ENCODE results near the gene PLA2G12A. TPM values are rescaled to one million over a fixed set of nuclear protein-coding genes. Genes with fewer than 3 reads are reported as not detected.

Gene PLA2G12A
- total RNA-seq, 1 experiment from 2014 or later, result 37.9 TPM

DNA sequence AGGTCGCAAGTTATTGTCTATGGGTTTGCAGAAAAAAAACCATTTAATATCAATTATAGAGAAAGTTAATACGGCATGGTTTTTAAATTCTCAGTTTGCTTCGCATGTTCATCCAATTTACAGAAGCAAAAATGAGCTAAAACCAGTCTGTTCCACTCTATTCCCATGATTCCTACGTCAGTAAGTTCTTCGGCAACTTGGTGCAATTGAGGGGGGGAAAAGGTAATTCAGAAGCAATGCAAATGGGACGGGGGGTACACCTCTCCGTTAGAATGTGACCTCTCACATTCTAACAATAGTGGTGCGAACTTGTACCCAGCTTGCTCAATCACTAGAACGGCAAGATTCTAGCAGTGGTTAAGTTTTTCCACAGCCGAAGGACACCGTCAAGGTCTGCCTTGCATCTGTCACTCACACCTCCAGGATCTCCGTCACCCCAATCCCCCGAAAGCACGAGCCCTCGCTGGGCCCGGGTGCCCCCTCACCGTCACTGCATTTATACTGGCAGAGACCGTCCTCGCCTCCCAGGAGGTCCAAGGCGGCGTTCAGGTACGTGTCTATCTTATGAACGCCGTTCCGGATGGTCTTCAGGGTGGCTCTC, 653 bp downstream of the PLA2G12A start:
- Histone ChIP-seq H3K27ac (ENCODE audit: low read depth, low read length) (peak overlapping the region; percentile 71), H3K27me3 (ENCODE audit: insufficient read depth, low read length) (no peaks in the 10 kb centered on the region), H3K9ac (ENCODE audit: low read length) (peak overlapping the region; percentile 84), H4K20me1 (ENCODE audit: insufficient read depth) (0 out of 2 replicates have a peak, but pooled peaks cover 4% of the 10 kb centered on the region), H3K9me2 (ENCODE audit: insufficient read depth) (no peaks in the 10 kb centered on the region), H3K4me3 (replicated peaks in 1 of 2; ENCODE audit: low read depth in 1 of 2, low read length in 2 of 2) (peak overlapping the region; percentile 75 to 77), H2AFZ (ENCODE audit: low read depth, low read length, poor library complexity, severe bottlenecking) (no peak overlapping the region), H3K4me1 (ENCODE audit: control insufficient read depth in 1 of 2, insufficient read depth in 2 of 2, low read length in 2 of 2) (peaks cover 6 to 17% of the 10 kb centered on the region in 2 experiments), H3K36me3 (ENCODE audit: control insufficient read depth in 1 of 2, insufficient read depth in 2 of 2, low read length in 2 of 2) (no peaks in the 10 kb centered on the region), H3K79me2 (ENCODE audit: insufficient read depth, low read length) (peaks cover 52% of the 10 kb centered on the region), H3K4me2 (ENCODE audit: low read length) (peak overlapping the region; percentile 86), H3K9me3 (ENCODE audit: control insufficient read depth in 1 of 2, insufficient read depth in 1 of 2, low read depth in 1 of 2, low read length in 2 of 2) (no peaks in the 10 kb centered on the region)
- POLR2A ChIA-PET, result no interaction called here
- ATAC-seq (no peak; the same call in 1 of the 2 replicates), DNase-seq (ENCODE audit: low read depth, low spot score) (no peak)
- TF ChIP-seq EZH2 (IDR thresholded peaks at IDR 0.05) (no peak), SP1 (IDR thresholded peaks at IDR 0.05; ENCODE audit: low read depth) (peak; percentile 24; the same call in 1 of the 2 replicates)
- RAD21 ChIA-PET (ENCODE audit: low non-redundant PET in 1 of 2, low total read pairs in 2 of 2, uncharacterized antibody in 2 of 2, unreplicated experiment in 2 of 2), result interaction anchor here in 1 of 2 experiments (1.3 kb wide), 1 partner anchor 26 kb away, joined by 4 read pairs; the partner anchor contains the start of gene CASP6
- CTCF ChIA-PET, result no interaction called here
- intact Hi-C loops (cut with micrococcal nuclease), result loop anchor here (5.0 kb wide), 1 partner anchor 167 kb away; the partner anchor contains the start of gene MCUB
- TSS peak; percentile 55 for BruUV-seq (replicated peaks)

DNA sequence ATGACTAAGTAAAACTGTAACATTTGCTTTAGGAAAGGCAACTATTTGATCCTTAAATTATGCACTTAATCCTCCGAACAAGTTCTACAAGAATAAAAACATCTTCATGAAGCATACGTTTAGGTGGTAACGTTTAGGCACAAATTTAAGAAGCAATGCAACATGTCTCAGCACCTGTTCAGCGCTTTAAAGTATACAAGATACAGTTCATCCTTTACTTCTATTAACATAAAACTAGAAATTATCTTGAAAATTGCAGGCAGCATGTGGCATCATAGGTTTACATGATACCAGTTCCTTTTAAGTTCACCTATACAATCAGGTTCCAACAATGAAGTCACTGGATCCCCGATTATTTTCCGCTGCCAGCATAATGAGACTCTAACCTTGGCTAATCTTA, 1.5 kb downstream of the PLA2G12A start:
- POLR2A ChIA-PET, result no interaction called here
- TF ChIP-seq POLR2A (IDR thresholded peaks at IDR 0.05; ENCODE audit: borderline replicate concordance, extremely low read depth, insufficient read depth, insufficient read length) (no peak), TCF7L2 (IDR thresholded peaks at IDR 0.05; ENCODE audit: borderline replicate concordance, extremely low read depth, insufficient read depth, insufficient read length) (no peak), FOSL1 (IDR thresholded peaks at IDR 0.05; ENCODE audit: low read depth) (no peak), SIN3A (IDR thresholded peaks at IDR 0.05; ENCODE audit: low read depth) (no peak), EZH2 (IDR thresholded peaks at IDR 0.05) (no peak), ELF1 (IDR thresholded peaks at IDR 0.05; ENCODE audit: borderline replicate concordance, low read depth) (no peak), JUND (IDR thresholded peaks at IDR 0.05) (no peak)
- TF ChIP-seq, protein P1, sequence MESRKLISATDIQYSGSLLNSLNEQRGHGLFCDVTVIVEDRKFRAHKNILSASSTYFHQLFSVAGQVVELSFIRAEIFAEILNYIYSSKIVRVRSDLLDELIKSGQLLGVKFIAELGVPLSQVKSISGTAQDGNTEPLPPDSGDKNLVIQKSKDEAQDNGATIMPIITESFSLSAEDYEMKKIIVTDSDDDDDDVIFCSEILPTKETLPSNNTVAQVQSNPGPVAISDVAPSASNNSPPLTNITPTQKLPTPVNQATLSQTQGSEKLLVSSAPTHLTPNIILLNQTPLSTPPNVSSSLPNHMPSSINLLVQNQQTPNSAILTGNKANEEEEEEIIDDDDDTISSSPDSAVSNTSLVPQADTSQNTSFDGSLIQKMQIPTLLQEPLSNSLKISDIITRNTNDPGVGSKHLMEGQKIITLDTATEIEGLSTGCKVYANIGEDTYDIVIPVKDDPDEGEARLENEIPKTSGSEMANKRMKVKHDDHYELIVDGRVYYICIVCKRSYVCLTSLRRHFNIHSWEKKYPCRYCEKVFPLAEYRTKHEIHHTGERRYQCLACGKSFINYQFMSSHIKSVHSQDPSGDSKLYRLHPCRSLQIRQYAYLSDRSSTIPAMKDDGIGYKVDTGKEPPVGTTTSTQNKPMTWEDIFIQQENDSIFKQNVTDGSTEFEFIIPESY (IDR thresholded peaks at IDR 0.05; ENCODE audit: extremely low read depth, insufficient replicate concordance, low read length), result no peak
- TF ChIP-seq, protein P2, sequence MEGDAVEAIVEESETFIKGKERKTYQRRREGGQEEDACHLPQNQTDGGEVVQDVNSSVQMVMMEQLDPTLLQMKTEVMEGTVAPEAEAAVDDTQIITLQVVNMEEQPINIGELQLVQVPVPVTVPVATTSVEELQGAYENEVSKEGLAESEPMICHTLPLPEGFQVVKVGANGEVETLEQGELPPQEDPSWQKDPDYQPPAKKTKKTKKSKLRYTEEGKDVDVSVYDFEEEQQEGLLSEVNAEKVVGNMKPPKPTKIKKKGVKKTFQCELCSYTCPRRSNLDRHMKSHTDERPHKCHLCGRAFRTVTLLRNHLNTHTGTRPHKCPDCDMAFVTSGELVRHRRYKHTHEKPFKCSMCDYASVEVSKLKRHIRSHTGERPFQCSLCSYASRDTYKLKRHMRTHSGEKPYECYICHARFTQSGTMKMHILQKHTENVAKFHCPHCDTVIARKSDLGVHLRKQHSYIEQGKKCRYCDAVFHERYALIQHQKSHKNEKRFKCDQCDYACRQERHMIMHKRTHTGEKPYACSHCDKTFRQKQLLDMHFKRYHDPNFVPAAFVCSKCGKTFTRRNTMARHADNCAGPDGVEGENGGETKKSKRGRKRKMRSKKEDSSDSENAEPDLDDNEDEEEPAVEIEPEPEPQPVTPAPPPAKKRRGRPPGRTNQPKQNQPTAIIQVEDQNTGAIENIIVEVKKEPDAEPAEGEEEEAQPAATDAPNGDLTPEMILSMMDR (IDR thresholded peaks at IDR 0.05 in 2 of 3, conservative IDR thresholded peaks at IDR 0.05 in 1 of 3; ENCODE audit: borderline replicate concordance in 1 of 3, insufficient read depth in 1 of 3, low read depth in 2 of 3, low read length in 2 of 3), result no peak
- TF ChIP-seq, protein P3, sequence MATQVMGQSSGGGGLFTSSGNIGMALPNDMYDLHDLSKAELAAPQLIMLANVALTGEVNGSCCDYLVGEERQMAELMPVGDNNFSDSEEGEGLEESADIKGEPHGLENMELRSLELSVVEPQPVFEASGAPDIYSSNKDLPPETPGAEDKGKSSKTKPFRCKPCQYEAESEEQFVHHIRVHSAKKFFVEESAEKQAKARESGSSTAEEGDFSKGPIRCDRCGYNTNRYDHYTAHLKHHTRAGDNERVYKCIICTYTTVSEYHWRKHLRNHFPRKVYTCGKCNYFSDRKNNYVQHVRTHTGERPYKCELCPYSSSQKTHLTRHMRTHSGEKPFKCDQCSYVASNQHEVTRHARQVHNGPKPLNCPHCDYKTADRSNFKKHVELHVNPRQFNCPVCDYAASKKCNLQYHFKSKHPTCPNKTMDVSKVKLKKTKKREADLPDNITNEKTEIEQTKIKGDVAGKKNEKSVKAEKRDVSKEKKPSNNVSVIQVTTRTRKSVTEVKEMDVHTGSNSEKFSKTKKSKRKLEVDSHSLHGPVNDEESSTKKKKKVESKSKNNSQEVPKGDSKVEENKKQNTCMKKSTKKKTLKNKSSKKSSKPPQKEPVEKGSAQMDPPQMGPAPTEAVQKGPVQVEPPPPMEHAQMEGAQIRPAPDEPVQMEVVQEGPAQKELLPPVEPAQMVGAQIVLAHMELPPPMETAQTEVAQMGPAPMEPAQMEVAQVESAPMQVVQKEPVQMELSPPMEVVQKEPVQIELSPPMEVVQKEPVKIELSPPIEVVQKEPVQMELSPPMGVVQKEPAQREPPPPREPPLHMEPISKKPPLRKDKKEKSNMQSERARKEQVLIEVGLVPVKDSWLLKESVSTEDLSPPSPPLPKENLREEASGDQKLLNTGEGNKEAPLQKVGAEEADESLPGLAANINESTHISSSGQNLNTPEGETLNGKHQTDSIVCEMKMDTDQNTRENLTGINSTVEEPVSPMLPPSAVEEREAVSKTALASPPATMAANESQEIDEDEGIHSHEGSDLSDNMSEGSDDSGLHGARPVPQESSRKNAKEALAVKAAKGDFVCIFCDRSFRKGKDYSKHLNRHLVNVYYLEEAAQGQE (IDR thresholded peaks at IDR 0.05; ENCODE audit: low read depth), result no peak

More for the DNA sequence above, 1.5 kb downstream of the PLA2G12A start:
- Histone ChIP-seq H3K9me2 (ENCODE audit: insufficient read depth) (no peaks in the 10 kb centered on the region), H4K20me1 (ENCODE audit: insufficient read depth) (0 out of 2 replicates have a peak, but pooled peaks cover 4% of the 10 kb centered on the region), H3K4me1 (ENCODE audit: control insufficient read depth in 1 of 2, insufficient read depth in 2 of 2, low read length in 2 of 2) (peaks cover 6 to 17% of the 10 kb centered on the region in 2 experiments), H3K36me3 (ENCODE audit: control insufficient read depth in 1 of 2, insufficient read depth in 2 of 2, low read length in 2 of 2) (no peaks in the 10 kb centered on the region), H2AFZ (ENCODE audit: low read depth, low read length, poor library complexity, severe bottlenecking) (no peak overlapping the region), H3K27ac (ENCODE audit: low read depth, low read length) (no peak overlapping the region), H3K27me3 (ENCODE audit: insufficient read depth, low read length) (no peaks in the 10 kb centered on the region), H3K9me3 (ENCODE audit: control insufficient read depth in 1 of 2, insufficient read depth in 1 of 2, low read depth in 1 of 2, low read length in 2 of 2) (no peaks in the 10 kb centered on the region), H3K9ac (ENCODE audit: low read length) (peak overlapping the region; percentile 84), H3K4me3 (replicated peaks in 1 of 2; ENCODE audit: low read depth in 1 of 2, low read length in 2 of 2) (peak overlapping the region; percentile 75 to 77), H3K4me2 (ENCODE audit: low read length) (peak overlapping the region; percentile 86), H3K79me2 (ENCODE audit: insufficient read depth, low read length) (peaks cover 54% of the 10 kb centered on the region)
- no TSS peak for BruUV-seq (replicated peaks)
- RAD21 ChIA-PET (ENCODE audit: low non-redundant PET in 1 of 2, low total read pairs in 2 of 2, uncharacterized antibody in 2 of 2, unreplicated experiment in 2 of 2), result no interaction called here
- CTCF ChIA-PET, result no interaction called here
- DNase-seq (ENCODE audit: low read depth, low spot score), result no peak
- no peak for ATAC-seq
- intact Hi-C loops (cut with micrococcal nuclease), result loop anchor here (5.0 kb wide), 1 partner anchor 166 kb away; the partner anchor contains the start of gene MCUB

All from HCT116 (cell line).